Measurements from ENCODE around the gene PLXNB2.
"Not testable (repeated sequence)": the region's sequence is repeated elsewhere in the genome, so short reads cannot be mapped to it uniquely, and the experiment has no call there.

The PLXNB2 gene

DNA sequence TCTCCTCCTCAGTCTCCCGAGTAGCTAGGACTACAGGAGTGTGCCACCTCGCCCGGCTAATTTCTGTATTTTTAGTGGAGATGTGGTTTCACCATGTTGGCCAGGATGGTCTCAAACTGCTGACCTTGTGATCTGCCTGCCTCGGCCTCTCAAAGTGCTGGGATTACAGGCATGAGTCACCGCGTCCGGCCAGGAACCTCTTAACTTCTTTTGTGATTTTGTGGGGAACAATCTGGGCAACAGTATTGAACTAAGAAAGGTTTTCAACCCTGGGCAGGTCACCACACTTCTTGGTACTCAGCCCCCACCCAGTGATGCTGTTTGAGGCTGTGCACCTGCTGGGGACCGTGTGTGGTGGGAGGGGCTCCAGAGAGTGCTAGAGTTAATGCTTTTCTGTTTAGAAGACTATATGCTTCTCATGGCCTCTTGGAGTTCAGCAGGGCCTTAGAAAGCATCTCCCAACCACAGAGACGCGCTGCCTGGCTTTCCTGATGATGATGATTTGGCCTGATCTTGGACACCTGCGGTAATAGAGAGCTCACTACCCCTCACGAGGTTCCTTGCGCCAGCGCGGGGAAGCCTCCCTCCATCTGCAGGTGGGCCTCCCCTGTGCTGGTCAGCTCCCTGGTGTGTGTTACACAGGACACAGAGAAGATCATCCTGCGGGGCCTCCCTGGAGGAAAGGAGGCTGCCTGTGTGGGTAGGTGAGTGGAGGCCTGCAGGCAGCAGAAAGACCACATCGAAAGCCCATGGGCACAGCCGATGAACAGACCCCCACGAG lies 18.2 kb upstream of the PLXNB2 start:
- DNase-seq (ENCODE audit: low spot score): no peak

DNA sequence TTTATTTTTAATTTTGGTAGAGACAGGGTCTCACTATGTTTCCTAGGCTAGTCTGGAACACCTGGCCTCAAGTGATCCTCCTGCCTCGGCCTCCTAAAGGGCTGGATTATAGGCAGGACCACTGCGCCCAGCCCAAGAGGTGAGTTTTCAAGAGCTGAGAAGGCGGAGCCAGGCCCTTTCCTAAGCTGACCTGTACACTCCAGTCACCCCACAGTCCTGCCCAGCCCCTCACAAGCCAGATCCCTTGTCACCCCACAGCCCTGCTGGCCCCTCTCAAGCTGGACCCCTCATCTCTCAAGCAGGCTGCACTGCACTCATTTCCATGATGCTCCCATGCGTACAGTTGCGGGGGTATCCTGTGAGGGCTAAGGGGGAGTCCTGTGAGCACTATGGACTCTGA lies 16.5 kb upstream of the PLXNB2 start:
- DNase-seq (ENCODE audit: low spot score): no peak

- DNase-seq (ENCODE audit: low spot score): not testable (repeated sequence)
Measured at GRCh38 chr22:50322382-50323104, 15.1 kb upstream of the PLXNB2 start.

DNA sequence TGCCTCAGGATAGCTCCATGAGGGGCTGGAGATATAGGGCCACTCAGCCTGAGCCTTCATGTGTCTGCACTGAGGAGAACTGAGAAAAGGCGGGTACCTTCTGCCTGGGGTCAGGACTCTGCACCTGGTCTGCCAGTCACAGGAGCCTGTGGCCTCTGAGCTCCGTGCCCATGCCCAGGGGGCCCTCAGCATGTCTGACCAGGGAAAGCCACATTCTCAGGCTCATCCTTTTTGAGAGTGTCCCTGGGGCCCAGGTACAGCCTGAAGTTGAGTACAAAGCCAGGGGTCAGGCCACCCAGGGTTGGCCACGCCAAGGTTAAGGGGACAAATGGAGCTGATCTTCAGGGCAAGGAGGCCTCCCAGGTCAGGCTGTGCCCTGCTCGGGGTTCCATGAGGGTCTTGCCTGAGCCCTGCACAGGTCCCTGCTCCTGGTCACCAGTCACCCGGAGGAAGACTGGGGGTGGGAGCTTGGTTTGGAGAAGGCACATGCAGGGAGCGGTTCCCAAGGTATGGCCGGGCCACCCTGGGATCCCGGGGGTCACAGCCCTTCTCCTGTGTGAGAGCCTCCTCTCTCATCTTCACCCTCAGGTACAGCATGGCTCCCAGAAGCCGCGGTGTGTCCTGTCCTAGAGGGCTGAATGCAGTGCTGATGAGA lies 13.4 kb upstream of the PLXNB2 start:
- DNase-seq (ENCODE audit: low spot score): no peak

DNA sequence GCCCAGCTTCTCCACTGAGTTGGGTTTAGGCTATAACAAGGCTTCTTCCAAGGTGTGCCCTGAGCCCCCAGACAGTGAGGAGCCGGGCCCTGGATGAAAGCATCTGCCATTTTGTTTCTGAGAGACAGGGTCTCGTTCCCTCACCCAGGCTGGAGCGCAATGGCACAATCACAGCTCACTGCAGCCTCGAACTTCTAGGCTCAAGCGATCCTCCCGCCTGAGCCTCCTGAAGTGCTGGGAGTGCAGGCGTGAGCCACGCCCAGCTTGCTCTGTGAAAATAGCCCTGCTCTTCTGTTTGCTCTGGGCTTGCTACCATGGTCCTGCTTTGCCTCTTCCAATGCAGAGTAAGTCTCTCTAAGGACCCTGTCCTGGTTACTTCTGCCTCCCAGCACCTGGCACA lies 12.7 kb upstream of the PLXNB2 start:
- no peak for DNase-seq (ENCODE audit: low spot score)

GRCh38 chr22:50319503-50319951 lies 12.1 kb upstream of the PLXNB2 start:
- DNase-seq (ENCODE audit: low spot score): no peak

GRCh38 chr22:50318698-50319411 lies 11.4 kb upstream of the PLXNB2 start:
- no peak for DNase-seq (ENCODE audit: low spot score)

GRCh38 chr22:50318356-50318697 lies 10.9 kb upstream of the PLXNB2 start:
- DNase-seq (ENCODE audit: low spot score): no peak

- DNase-seq (ENCODE audit: low spot score): no peak
Measured at GRCh38 chr22:50317674-50318073, 10.2 kb upstream of the PLXNB2 start.

DNA sequence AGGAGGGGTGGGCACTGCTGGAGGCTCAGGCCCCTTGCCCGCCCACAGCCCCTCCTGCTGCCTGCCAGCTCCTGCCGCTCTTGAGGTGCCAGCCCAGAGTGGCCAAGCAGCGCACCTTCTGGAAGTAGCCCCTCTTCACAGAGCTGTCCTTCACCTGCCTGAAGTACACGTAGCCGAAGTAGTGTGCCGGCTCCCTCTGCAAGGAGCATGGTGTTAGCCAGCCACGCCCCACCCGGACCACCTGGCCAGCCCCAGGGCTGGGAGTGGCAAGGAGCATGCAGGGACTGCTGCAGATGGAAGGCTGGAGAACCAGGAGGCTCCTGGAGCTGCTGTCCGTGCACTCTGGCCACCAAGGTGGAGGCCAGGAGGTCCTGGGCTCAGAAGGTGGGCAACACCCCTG lies 9.7 kb upstream of the PLXNB2 start:
- DNase-seq (ENCODE audit: low spot score): no peak

GRCh38 chr22:50316114-50317065 lies 8.9 kb upstream of the PLXNB2 start:
- no peak for DNase-seq (ENCODE audit: low spot score)

DNA sequence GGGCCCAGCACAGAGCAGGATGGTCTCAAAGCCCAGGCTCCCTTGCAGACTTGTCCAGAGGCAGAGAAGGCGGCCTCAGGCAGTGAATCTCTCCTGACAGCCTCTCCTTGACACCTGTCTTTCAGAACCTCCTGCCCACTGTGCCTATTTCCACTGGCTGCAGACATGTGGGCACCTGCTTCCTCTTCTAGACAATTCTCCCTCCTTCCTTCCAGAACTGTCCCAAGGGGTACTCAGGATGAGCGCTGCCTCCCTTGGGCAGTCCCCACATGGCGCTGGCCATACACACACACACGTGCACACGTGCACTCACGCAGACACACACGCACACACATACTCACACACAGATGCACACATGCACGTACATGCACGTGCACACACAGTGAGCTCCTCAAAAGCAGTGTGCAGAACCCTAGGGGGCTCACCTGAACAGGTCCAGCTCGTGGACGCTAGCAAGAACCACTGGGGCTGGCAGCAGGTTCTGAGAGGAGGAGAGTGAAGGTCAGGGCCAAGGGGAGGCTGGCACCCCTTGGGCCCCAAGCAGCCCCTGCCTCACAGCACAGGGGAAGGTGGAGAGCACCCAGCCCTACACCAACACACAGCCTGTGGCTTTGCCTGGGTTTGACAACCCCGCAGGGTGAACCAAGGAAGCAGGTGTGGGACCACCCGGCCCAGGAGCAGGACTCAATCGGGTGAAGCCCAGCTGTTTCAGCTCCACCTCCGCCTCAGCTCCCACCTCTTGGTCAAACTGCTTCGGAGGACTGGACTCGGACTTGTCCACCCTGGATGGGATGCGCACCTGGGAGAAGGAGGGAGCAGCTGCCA lies 8.1 kb upstream of the PLXNB2 start:
- DNase-seq (ENCODE audit: low spot score): no peak

DNA sequence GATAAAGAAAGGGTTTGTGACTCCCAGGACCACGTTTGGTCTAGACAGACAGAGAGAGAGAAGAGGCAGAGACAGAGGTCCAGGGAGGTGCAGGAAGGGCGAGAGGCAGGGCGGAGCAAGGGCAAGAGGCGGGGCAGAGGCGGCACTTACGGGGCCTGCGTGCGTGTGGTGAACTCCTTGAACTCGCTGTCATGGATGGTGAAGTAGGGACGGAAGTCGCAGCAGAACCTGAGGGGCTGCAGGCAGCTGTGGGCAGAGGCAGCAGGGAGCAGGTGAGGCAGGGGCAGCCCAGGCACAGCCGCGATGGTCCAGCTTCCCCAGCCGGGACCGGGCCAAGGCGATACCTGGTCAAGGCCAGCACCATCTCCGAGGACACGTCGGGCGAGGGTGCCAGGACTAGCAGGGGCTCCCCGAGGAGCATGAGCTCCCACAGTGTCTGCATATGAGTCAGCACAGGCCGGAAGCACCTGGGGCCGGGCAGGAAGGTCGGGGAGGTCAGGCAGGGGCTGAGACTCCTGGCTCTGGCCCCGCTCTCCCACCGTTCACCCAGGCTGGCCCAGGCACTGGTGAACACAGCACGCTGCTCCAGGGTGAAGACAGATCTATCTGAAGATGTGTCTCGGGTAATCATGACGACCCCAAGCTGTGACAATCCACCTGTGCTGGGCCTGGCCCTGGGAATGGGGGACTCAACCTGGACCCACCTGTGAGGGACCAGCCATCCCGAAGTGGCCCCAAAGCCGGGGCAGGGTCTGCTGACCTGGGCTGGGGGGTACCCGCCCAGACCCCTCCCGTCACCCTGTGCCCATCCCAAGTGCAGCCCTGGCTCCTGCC lies 7.2 kb upstream of the PLXNB2 start:
- no peak for DNase-seq (ENCODE audit: low spot score)

GRCh38 chr22:50314081-50314454 lies 6.6 kb upstream of the PLXNB2 start:
- no peak for DNase-seq (ENCODE audit: low spot score)

DNA sequence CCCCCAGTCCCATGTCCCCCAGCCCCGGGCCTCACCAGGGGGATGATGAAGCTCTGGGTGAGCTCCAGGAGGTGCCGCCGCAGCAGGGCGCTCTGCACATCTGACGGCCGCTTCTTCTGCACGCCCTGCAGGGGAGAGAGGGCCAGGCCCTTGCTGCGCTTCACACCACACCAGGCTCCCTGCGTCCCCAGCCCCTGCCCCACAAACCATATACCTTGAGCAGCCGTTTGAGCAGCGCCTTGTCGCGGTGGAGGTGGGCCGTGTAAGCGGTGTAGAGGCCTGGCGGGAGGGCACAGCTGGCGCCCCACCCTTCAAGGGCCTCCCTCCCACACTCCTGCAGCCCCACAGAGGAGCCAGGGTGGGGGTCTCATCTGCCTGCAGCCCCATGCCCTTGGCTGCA lies 6.2 kb upstream of the PLXNB2 start:
- DNase-seq (ENCODE audit: low spot score): no peak

- DNase-seq (ENCODE audit: low spot score): no peak
Measured at GRCh38 chr22:50313021-50313420, 5.6 kb upstream of the PLXNB2 start.

DNA sequence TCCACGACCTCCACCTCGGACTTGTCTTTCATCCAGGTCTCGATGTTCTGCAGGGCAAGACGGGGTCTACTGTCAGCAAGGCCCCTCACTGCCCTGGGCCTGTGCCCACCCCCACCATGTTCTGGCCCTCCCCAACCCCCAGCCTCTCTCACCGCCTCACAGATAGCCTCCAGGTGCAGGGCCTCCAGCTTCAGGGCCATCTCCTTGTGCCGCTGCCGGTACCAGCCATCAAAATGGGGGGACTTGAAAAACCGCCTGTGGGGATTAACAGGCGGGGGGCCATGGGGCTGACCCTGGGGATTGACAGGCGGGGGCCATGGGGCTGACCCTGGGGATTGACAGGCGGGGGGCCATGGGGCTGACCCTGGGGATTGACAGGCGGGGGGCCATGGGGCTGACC lies 4.9 kb upstream of the PLXNB2 start:
- DNase-seq (ENCODE audit: low spot score): no peak

GRCh38 chr22:50311606-50312351 lies 4.3 kb upstream of the PLXNB2 start:
- DNase-seq (ENCODE audit: low spot score): no peak

- no peak for DNase-seq (ENCODE audit: low spot score)
Measured at GRCh38 chr22:50310949-50311444, 3.6 kb upstream of the PLXNB2 start.
